HUES48 (cell line): ENCODE data around the gene NMS.
"Not testable (repeated sequence)": the region's sequence is repeated elsewhere in the genome, so short reads cannot be mapped to it uniquely, and the experiment has no call there.

Experiments used
- H3K27ac ChIP-seq: one replicate; pipeline ENCODE4 v1.7.0; 2013; ENCODE audit warnings: low read depth, low read length, inconsistent platforms
- H3K27me3 ChIP-seq: 2 replicates; pipeline ENCODE4 v1.6.1; 2013; ENCODE audit warnings: mild to moderate bottlenecking, low read length; ENCODE audit not compliant: control insufficient read depth, insufficient read depth
- H3K36me3 ChIP-seq: 2 replicates; pipeline ENCODE4 v1.6.1; 2013; ENCODE audit warnings: low read length; ENCODE audit not compliant: control insufficient read depth, insufficient read depth
- H3K4me1 ChIP-seq: 2 replicates; pipeline ENCODE4 v1.6.1; 2013; ENCODE audit warnings: mild to moderate bottlenecking, low read length; ENCODE audit not compliant: control insufficient read depth, insufficient read depth
- H3K4me3 ChIP-seq: 2 replicates; pipeline ENCODE4 v1.5.1; 2013; ENCODE audit warnings: mild to moderate bottlenecking, low read depth, low read length
- H3K9ac ChIP-seq: 2 replicates; pipeline ENCODE4 v1.6.1; 2013; ENCODE audit warnings: mild to moderate bottlenecking, low read depth, low read length, moderate library complexity
- H3K9me3 ChIP-seq: 2 replicates; pipeline ENCODE4 v1.6.1; 2013; ENCODE audit warnings: low read length; ENCODE audit not compliant: control insufficient read depth, insufficient read depth

The NMS gene

GRCh38 chr2:100437751-100438150, 32.5 kb upstream of the NMS start:
- no peaks in the 10 kb centered on the region for H3K9me3 ChIP-seq
- H3K27ac ChIP-seq = no peak overlapping the region
- H3K4me1 ChIP-seq = no peaks in the 10 kb centered on the region
- H3K27me3 ChIP-seq = no peaks in the 10 kb centered on the region
- H3K9ac ChIP-seq = no peak overlapping the region
- no peak overlapping the region for H3K4me3 ChIP-seq
- no peaks in the 10 kb centered on the region for H3K36me3 ChIP-seq

GRCh38 chr2:100446696-100447095, 23.6 kb upstream of the NMS start:
- Histone ChIP-seq H3K9ac (no peak overlapping the region), H3K4me1 (no peaks in the 10 kb centered on the region), H3K36me3 (no peaks in the 10 kb centered on the region), H3K4me3 (no peak overlapping the region), H3K9me3 (peaks cover 13% of the 10 kb centered on the region), H3K27ac (no peak overlapping the region), H3K27me3 (no peaks in the 10 kb centered on the region)

- no peak overlapping the region for H3K9ac ChIP-seq
- no peaks in the 10 kb centered on the region for H3K27me3 ChIP-seq
These were observed 19.2 kb upstream of the NMS start for GRCh38 chr2:100451092-100451491.

GRCh38 chr2:100451734-100452133, 18.5 kb upstream of the NMS start:
- peaks cover 27% of the 10 kb centered on the region for H3K9me3 ChIP-seq
- H3K36me3 ChIP-seq = no peaks in the 10 kb centered on the region
- no peak overlapping the region for H3K9ac ChIP-seq
- no peaks in the 10 kb centered on the region for H3K4me1 ChIP-seq
- no peak overlapping the region for H3K27ac ChIP-seq
- no peaks in the 10 kb centered on the region for H3K27me3 ChIP-seq
- H3K4me3 ChIP-seq = no peak overlapping the region

More at GRCh38 chr2:100451092-100451491, 19.2 kb upstream of the NMS start:
- Histone ChIP-seq H3K4me1 (no peaks in the 10 kb centered on the region), H3K9me3 (peaks cover 25% of the 10 kb centered on the region), H3K4me3 (no peak overlapping the region), H3K27ac (no peak overlapping the region), H3K36me3 (no peaks in the 10 kb centered on the region)

GRCh38 chr2:100453853-100454252, 16.4 kb upstream of the NMS start:
- Histone ChIP-seq H3K36me3 (no peaks in the 10 kb centered on the region), H3K4me1 (no peaks in the 10 kb centered on the region), H3K9ac (no peak overlapping the region), H3K27me3 (no peaks in the 10 kb centered on the region), H3K9me3 (peaks cover 38% of the 10 kb centered on the region), H3K27ac (no peak overlapping the region), H3K4me3 (no peak overlapping the region)

- not testable (repeated sequence) for H3K36me3 ChIP-seq, H3K27me3 ChIP-seq, H3K4me3 ChIP-seq, H3K9ac ChIP-seq, H3K27ac ChIP-seq, H3K4me1 ChIP-seq
- H3K9me3 ChIP-seq = peaks cover 49% of the 10 kb centered on the region
These were observed 13.9 kb upstream of the NMS start for GRCh38 chr2:100456357-100456756.

- Histone ChIP-seq H3K4me1 (no peaks in the 10 kb centered on the region), H3K4me3 (no peak overlapping the region), H3K27me3 (no peaks in the 10 kb centered on the region), H3K9me3 (peaks cover 47% of the 10 kb centered on the region), H3K9ac (no peak overlapping the region), H3K36me3 (no peaks in the 10 kb centered on the region), H3K27ac (no peak overlapping the region)
These were observed 9.3 kb upstream of the NMS start for GRCh38 chr2:100460904-100461530.

GRCh38 chr2:100470898-100471514, 724 bp downstream of the NMS start:
- Histone ChIP-seq H3K27ac (no peak overlapping the region), H3K9me3 (peaks cover 7% of the 10 kb centered on the region), H3K36me3 (no peaks in the 10 kb centered on the region), H3K27me3 (no peaks in the 10 kb centered on the region), H3K4me1 (no peaks in the 10 kb centered on the region), H3K4me3 (no peak overlapping the region), H3K9ac (no peak overlapping the region)

- no peak overlapping the region for H3K4me3 ChIP-seq
- no peaks in the 10 kb centered on the region for H3K4me1 ChIP-seq
- H3K9me3 ChIP-seq = no peaks in the 10 kb centered on the region
- H3K9ac ChIP-seq = no peak overlapping the region
- no peaks in the 10 kb centered on the region for H3K27me3 ChIP-seq
- no peak overlapping the region for H3K27ac ChIP-seq
- H3K36me3 ChIP-seq = no peaks in the 10 kb centered on the region
These were observed 6.3 kb downstream of the NMS start for GRCh38 chr2:100476606-100477005.

- H3K36me3 ChIP-seq = no peaks in the 10 kb centered on the region
- no peak overlapping the region for H3K4me3 ChIP-seq
- no peaks in the 10 kb centered on the region for H3K4me1 ChIP-seq
- no peaks in the 10 kb centered on the region for H3K27me3 ChIP-seq
- no peak overlapping the region for H3K9ac ChIP-seq
- H3K9me3 ChIP-seq = no peaks in the 10 kb centered on the region
- H3K27ac ChIP-seq = no peak overlapping the region
These were observed 12.5 kb downstream of the NMS start for GRCh38 chr2:100482741-100483140.

GRCh38 chr2:100483895-100484294, 13.6 kb downstream of the NMS start:
- no peaks in the 10 kb centered on the region for H3K27me3 ChIP-seq
- H3K9ac ChIP-seq = no peak overlapping the region

More at GRCh38 chr2:100483895-100484294, 13.6 kb downstream of the NMS start:
- no peaks in the 10 kb centered on the region for H3K9me3 ChIP-seq
- no peak overlapping the region for H3K4me3 ChIP-seq
- no peak overlapping the region for H3K27ac ChIP-seq
- no peaks in the 10 kb centered on the region for H3K4me1 ChIP-seq
- no peaks in the 10 kb centered on the region for H3K36me3 ChIP-seq
